Activated CD8-positive, alpha-beta T cell treated with anti-CD3 and anti-CD28 coated beads for 36 hours (primary cell): ENCODE results near the gene C6orf47. TPM values are rescaled to one million over a fixed set of nuclear protein-coding genes. Genes with fewer than 3 reads are reported as not detected.

Experiments
- ATAC-seq: fragments of 200-7000 bp; cut with Tn5 transposase; one replicate; pipeline ENCODE4 v1.10.0; 2021; ENCODE audit warnings: mild to moderate bottlenecking, moderate library complexity
- CTCF ChIA-PET: fragments of 350-600 bp; sonication (Branson Sonifier 250); formaldehyde crosslinking; loops from one replicate; lab custom pipeline; 2021; ENCODE audit warnings: antibody characterized with exemption; lab: Charles Lee
- POLR2A ChIA-PET: fragments of 350-600 bp; sonication (Branson Sonifier 250); formaldehyde crosslinking; loops from one replicate; lab custom pipeline; 2021; ENCODE audit warnings: antibody characterized with exemption; lab: Charles Lee
- DNase-seq: peaks from one replicate; pipeline ENCODE4 v3.0.0-alpha.2; 2020
- H3K27ac Mint-ChIP-seq: one replicate; pipeline ENCODE4 v1.8.0; 2021; ENCODE audit warnings: mild to moderate bottlenecking, mixed read lengths
- H3K27me3 Mint-ChIP-seq: one replicate; pipeline ENCODE4 v1.8.0; 2021; ENCODE audit warnings: mixed read lengths
- H3K36me3 Mint-ChIP-seq: one replicate; pipeline ENCODE4 v1.8.0; 2021; ENCODE audit warnings: low read depth, mixed read lengths
- H3K4me1 Mint-ChIP-seq: one replicate; pipeline ENCODE4 v1.8.0; 2021; ENCODE audit warnings: low read depth, mixed read lengths
- H3K4me3 Mint-ChIP-seq: one replicate; pipeline ENCODE4 v1.8.0; 2021; ENCODE audit warnings: mild to moderate bottlenecking, moderate library complexity, mixed read lengths
- H3K9me3 Mint-ChIP-seq: one replicate; pipeline ENCODE4 v1.8.0; 2021; ENCODE audit warnings: mixed read lengths
- CTCF ChIP-seq: fragments of 200-600 bp; IDR thresholded peaks from one replicate; pipeline ENCODE4 v1.8.0; 2022; ENCODE audit warnings: antibody characterized with exemption, mild to moderate bottlenecking
- intact Hi-C: fragments of 100-400 bp; cut with micrococcal nuclease; formaldehyde crosslinking; loops from one replicate; pipeline ENCODE4 v1.10.0; 2022
- total RNA-seq, 2 experiments: library from RNA; stranded (reverse); gene quantifications; one replicate each; pipeline ENCODE4 v1.2.3, GENCODE V29; 2021

The C6orf47 gene
- total RNA-seq, 2 experiments from 2014 or later, result 11.4 to 11.7 TPM

GRCh38 chr6:31657406-31658157 lies 3.0 kb downstream of the C6orf47 start:
- Mint-ChIP-seq H3K27ac (peak overlapping the region; percentile 85), H3K36me3 (peaks cover 60% of the 10 kb centered on the region), H3K27me3 (no peaks in the 10 kb centered on the region), H3K4me3 (peak overlapping the region; percentile 98), H3K4me1 (peaks cover 68% of the 10 kb centered on the region), H3K9me3 (no peaks in the 10 kb centered on the region)
- no peak for ATAC-seq
- TF ChIP-seq CTCF, result no peak
- intact Hi-C loops, result no loop called here
- CTCF ChIA-PET, result interaction anchor here (1.0 to 1.3 kb wide), 2 partner anchors 107 to 112 kb away, joined by 3 read pairs; no protein-coding TSS in a partner anchor
- peak; percentile 74 for DNase-seq
- POLR2A ChIA-PET, result interaction anchor here (0.7 to 9.0 kb wide), 8 partner anchors 7 to 173 kb away, joined by 3 to 160 read pairs (median 3); partner anchors contain the start of genes ABHD16A, C6orf47, CSNK2B and GPANK1

GRCh38 chr6:31655349-31656237 lies 5.0 kb downstream of the C6orf47 start, which contains the start of gene APOM:
TSS of gene APOM (plus strand) at chr6:31655894. CDS start at chr6:31655967, 73 bp downstream.
- ChIA-PET CTCF (interaction anchor here (1.2 to 1.4 kb wide), 2 partner anchors 75 to 110 kb away, joined by 4 to 5 read pairs; partner anchors contain the start of gene ATP6V1G2), POLR2A (interaction anchor here (0.6 to 9.0 kb wide), 6 partner anchors 9 to 87 kb away, joined by 3 to 160 read pairs (median 4); partner anchors contain the start of genes C6orf47, CSNK2B and GPANK1)
- TF ChIP-seq CTCF, result no peak
- Mint-ChIP-seq H3K27me3 (no peaks in the 10 kb centered on the region), H3K9me3 (no peaks in the 10 kb centered on the region), H3K36me3 (peaks cover 57% of the 10 kb centered on the region), H3K27ac (peak within 1 kb of the TSS; percentile 56), H3K4me1 (peaks cover 60% of the 10 kb centered on the region), H3K4me3 (no peak within 1 kb of the TSS)
- ATAC-seq (no peak), DNase-seq (no peak)
- intact Hi-C loops, result no loop called here

GRCh38 chr6:31654574-31655348 lies 5.8 kb downstream of the C6orf47 start:
- H3K27me3 Mint-ChIP-seq, result no peaks in the 10 kb centered on the region
- H3K4me3 Mint-ChIP-seq, result no peak overlapping the region
- ChIA-PET POLR2A (interaction anchor here (1.0 to 9.0 kb wide), 7 partner anchors 10 to 92 kb away, joined by 3 to 160 read pairs (median 7); partner anchors contain the start of genes ABHD16A, C6orf47, CSNK2B and GPANK1), CTCF (interaction anchor here (0.7 to 3.8 kb wide), 4 partner anchors 9 to 162 kb away, joined by 4 to 16 read pairs (median 4); partner anchors contain the start of gene GPANK1)
- H3K27ac Mint-ChIP-seq, result no peak overlapping the region
- intact Hi-C loops, result no loop called here
- ATAC-seq (no peak), DNase-seq (no peak)
- TF ChIP-seq CTCF, result no peak
- peaks cover 63% of the 10 kb centered on the region for H3K4me1 Mint-ChIP-seq
- peaks cover 55% of the 10 kb centered on the region for H3K36me3 Mint-ChIP-seq
- no peaks in the 10 kb centered on the region for H3K9me3 Mint-ChIP-seq

GRCh38 chr6:31652925-31653724 lies 7.5 kb downstream of the C6orf47 start:
- POLR2A ChIA-PET, result interaction anchor here (0.5 to 9.0 kb wide), 34 partner anchors 10 to 319 kb away, joined by 3 to 160 read pairs (median 4); partner anchors contain the start of genes ABHD16A, AIF1, C6orf47 and CSNK2B
- CTCF ChIA-PET, result interaction anchor here (0.8 to 3.8 kb wide), 11 partner anchors 8 to 179 kb away, joined by 3 to 16 read pairs (median 4); partner anchors contain the start of genes ATP6V1G2, GPANK1 and MICB
- H3K36me3 Mint-ChIP-seq, result peaks cover 54% of the 10 kb centered on the region

More at GRCh38 chr6:31652925-31653724, 7.5 kb downstream of the C6orf47 start:
- DNase-seq, result peak; percentile 96
- Mint-ChIP-seq H3K4me3 (peak overlapping the region; percentile 93), H3K27ac (peak overlapping the region; percentile 100), H3K9me3 (no peaks in the 10 kb centered on the region), H3K4me1 (peaks cover 55% of the 10 kb centered on the region), H3K27me3 (no peaks in the 10 kb centered on the region)
- intact Hi-C loops, result no loop called here
- ATAC-seq, result peak; percentile 73
- TF ChIP-seq CTCF, result no peak
